C4-2B (cell line): ENCODE measurements around the gene CFAP68.

ENCODE experiments used
- H3K27ac ChIP-seq: fragments of 450-650 bp; 2 replicates; pipeline ENCODE4 v1.5.1; 2017
- CTCF ChIP-seq: fragments of 450-650 bp; conservative IDR thresholded peaks from 2 replicates; pipeline ENCODE4 v1.5.1; 2017; ENCODE audit warnings: mild to moderate bottlenecking
- ZFX ChIP-seq: fragments of 450-650 bp; IDR thresholded peaks from 2 replicates; pipeline ENCODE4 v1.6.1; 2017

CFAP68 gene

GRCh38 chr11:111849631-111850030 lies 29.7 kb upstream of the CFAP68 start:
- TF ChIP-seq ZFX (no peak), CTCF (no peak)
- H3K27ac ChIP-seq, result no peak overlapping the region

- no peak for TF ChIP-seq CTCF
- no peak for TF ChIP-seq ZFX
- no peak overlapping the region for H3K27ac ChIP-seq
Observed at GRCh38 chr11:111851067-111851466, 28.3 kb upstream of the CFAP68 start.

GRCh38 chr11:111851636-111852035 lies 27.7 kb upstream of the CFAP68 start:
- no peak overlapping the region for H3K27ac ChIP-seq

DNA sequence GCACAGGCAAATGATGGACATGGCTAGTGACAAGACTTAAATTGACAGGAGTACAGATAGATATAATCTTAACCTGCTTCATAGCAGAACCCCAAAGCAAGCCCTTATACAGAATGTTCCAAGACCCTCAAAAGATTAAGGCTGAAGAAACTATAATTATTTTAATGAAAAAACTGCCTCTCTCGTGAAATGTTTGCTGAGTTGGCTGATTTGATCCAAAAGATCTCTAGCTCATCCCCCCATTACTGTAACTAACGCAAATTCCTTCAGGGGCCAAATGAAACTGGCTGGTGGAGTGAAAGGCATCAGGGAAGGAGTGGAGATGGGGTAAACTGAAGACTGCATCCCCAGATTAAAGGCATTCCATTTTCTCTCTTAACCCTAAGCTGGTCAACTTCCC lies 27.2 kb upstream of the CFAP68 start:
- no peak overlapping the region for H3K27ac ChIP-seq
- no peak for TF ChIP-seq CTCF
- TF ChIP-seq ZFX, result no peak

More at GRCh38 chr11:111851636-111852035, 27.7 kb upstream of the CFAP68 start:
- TF ChIP-seq ZFX (no peak), CTCF (peak; percentile 66)

GRCh38 chr11:111855506-111855905 lies 23.8 kb upstream of the CFAP68 start:
- TF ChIP-seq CTCF (no peak), ZFX (no peak)
- no peak overlapping the region for H3K27ac ChIP-seq

- TF ChIP-seq ZFX (no peak), CTCF (no peak)
- no peak overlapping the region for H3K27ac ChIP-seq
Observed at GRCh38 chr11:111860257-111860656, 19.1 kb upstream of the CFAP68 start.

- no peak for TF ChIP-seq CTCF
- no peak for TF ChIP-seq ZFX
- H3K27ac ChIP-seq, result no peak overlapping the region
Observed at GRCh38 chr11:111870113-111870512, 9.2 kb upstream of the CFAP68 start.
